ENCODE results near the gene STRN. TPM values are rescaled to one million over a fixed set of nuclear protein-coding genes. Genes with fewer than 3 reads are reported as not detected.

STRN gene
- total and polyA plus RNA-seq, 10 of the 15 experiments (the other 5 are each of a cell fraction or from before 2014, with no cell fraction given) = 1.00 to 19.2 (median 9.1) TPM

GRCh38 chr2:36839976-36840617 lies 126.2 kb downstream of the STRN start (continued):
- no peak for TF ChIP-seq CUX1 (IDR thresholded peaks at IDR 0.05; ENCODE audit: insufficient replicate concordance, low read depth, low read length)
- no peak for TF ChIP-seq TCF3 (IDR thresholded peaks at IDR 0.05; ENCODE audit: borderline replicate concordance, insufficient read depth, low read depth, low read length)
- TF ChIP-seq CREB1 (IDR thresholded peaks at IDR 0.05; ENCODE audit: low read depth) = no peak
- no peak for TF ChIP-seq BCL11A (IDR thresholded peaks at IDR 0.05; ENCODE audit: low read depth, low read length)
- TF ChIP-seq ATF3 (IDR thresholded peaks at IDR 0.05; ENCODE audit: borderline replicate concordance, extremely low read depth, low read depth, low read length) = no peak
- TF ChIP-seq SREBF2 (IDR thresholded peaks at IDR 0.05; ENCODE audit: low read length) = no peak
- TF ChIP-seq ESRRA (IDR thresholded peaks at IDR 0.05; ENCODE audit: low read length) = no peak

Measured in GM12878 (cell line).